NCI-H1092 (cell line): ENCODE measurements around the gene VWDE.

Experiments
- DNase-seq: peaks from one replicate; lab custom pipeline; 2025; lab: John Stamatoyannopoulos, UW

VWDE gene

DNA sequence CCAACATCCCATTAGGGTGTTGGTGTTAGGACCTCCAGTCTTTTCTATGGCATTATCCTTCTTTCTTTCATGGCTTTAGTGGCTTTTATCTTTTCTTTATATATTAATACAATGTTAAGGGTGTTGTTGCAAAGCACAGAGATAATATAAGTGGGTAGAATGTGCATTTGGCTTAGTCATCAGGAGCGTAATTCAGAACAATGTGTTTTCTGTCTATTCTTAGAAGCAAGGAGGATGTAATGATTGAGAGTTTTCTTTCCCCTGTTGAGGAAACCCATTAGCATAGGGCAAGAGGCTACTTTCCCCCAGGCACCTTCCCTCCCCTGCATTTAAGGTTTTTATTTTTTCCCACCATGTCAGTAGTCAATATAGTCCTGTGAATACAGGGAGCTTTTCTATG, 112.9 kb downstream of the VWDE start:
- no peak for DNase-seq

GRCh38 chr7:12289996-12290395, 113.7 kb downstream of the VWDE start:
- no peak for DNase-seq

DNA sequence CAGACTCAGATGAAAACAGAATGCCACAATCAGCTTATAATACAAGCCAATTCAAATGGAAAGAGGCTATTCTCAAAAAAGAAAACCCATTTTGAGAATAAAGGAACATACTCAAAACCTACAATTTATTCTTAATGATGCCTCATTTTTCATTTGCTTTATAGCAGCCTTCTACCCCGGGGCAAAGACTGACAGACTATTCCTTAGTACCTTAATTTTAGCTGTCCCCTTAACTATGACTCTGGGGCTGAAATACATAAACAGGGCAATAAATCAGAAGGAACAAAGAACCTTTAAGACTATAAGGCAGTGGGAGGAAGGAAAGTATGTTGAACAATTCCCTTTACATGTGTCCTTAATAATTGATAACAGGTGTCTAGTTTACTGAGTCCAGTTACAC, 115.8 kb downstream of the VWDE start:
- DNase-seq, result no peak

DNA sequence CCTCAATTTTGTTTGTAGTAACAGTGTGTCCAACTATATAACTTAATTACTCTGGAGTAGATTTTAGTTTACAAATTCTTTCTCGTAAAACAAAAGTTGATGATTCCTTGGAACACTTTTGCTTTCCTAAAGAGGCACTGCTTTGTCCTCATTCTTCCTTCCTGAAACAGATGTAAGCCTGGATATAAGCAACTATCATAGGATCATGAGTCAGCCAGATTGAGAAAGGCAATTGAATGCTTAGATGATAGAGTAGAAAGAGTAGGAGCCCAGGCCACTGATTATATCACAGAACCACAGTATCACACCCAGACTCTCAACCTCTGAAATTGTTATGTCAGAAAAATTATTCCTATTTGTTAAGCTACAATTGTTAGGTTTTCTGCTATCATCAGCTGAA, 122.6 kb downstream of the VWDE start:
- no peak for DNase-seq
